ENCODE data around the gene ZNF350. TPM values are rescaled to one million over a fixed set of nuclear protein-coding genes. Genes with fewer than 3 reads are reported as not detected.

The ZNF350 gene
- total and polyA plus RNA-seq, 2 of the 13 experiments (the other 11 are each of a cell fraction or from before 2014, with no cell fraction given), result 3.7 to 6.9 TPM

DNA sequence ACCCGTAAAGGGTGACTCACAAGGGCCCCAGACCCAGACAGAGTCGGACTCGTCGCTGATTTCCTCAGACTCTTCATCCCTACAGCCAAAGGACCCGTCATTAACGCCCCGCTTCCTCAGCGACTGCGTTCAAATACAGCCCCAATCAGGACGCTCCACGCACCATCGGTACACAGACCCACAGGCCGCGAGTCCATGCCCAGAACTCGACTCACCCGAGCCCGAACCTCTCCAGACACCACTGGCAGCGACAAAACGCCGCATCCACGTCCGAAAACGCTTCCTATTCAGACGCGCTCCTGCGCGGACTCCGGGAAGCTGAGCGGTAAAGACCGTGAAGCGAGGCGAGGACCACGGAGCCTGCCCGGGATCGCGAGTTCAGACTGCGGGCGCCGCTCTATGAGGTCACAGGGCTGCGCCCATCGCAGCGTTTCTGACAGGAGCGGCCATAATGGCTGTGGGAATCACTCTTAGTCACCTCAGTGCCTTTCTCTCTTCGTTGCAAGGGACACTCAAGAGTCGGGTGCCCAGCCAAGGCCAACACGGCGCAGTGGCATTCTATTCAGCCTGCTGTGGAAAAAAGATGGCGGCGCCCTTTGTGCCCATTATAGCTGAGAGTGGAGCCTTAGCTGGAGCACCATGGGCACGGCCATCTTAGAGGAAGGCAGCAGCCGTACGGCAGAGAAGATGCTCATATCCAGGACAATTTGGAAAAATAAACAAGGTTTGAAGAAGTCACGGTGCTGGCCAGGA is 41.6 kb upstream of the ZNF350 start, which contains the start of gene ZNF614 (continued):
- TF ChIP-seq, protein P1, sequence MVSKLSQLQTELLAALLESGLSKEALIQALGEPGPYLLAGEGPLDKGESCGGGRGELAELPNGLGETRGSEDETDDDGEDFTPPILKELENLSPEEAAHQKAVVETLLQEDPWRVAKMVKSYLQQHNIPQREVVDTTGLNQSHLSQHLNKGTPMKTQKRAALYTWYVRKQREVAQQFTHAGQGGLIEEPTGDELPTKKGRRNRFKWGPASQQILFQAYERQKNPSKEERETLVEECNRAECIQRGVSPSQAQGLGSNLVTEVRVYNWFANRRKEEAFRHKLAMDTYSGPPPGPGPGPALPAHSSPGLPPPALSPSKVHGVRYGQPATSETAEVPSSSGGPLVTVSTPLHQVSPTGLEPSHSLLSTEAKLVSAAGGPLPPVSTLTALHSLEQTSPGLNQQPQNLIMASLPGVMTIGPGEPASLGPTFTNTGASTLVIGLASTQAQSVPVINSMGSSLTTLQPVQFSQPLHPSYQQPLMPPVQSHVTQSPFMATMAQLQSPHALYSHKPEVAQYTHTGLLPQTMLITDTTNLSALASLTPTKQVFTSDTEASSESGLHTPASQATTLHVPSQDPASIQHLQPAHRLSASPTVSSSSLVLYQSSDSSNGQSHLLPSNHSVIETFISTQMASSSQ (IDR thresholded peaks at IDR 0.05; ENCODE audit: low read depth), result no peak
- TF ChIP-seq, protein P1 (CRISPR knock-in tag; IDR thresholded peaks at IDR 0.05; ENCODE audit: borderline replicate concordance), result peak; percentile 77; the same call in 1 of the 2 replicates
- TF ChIP-seq, protein P2, sequence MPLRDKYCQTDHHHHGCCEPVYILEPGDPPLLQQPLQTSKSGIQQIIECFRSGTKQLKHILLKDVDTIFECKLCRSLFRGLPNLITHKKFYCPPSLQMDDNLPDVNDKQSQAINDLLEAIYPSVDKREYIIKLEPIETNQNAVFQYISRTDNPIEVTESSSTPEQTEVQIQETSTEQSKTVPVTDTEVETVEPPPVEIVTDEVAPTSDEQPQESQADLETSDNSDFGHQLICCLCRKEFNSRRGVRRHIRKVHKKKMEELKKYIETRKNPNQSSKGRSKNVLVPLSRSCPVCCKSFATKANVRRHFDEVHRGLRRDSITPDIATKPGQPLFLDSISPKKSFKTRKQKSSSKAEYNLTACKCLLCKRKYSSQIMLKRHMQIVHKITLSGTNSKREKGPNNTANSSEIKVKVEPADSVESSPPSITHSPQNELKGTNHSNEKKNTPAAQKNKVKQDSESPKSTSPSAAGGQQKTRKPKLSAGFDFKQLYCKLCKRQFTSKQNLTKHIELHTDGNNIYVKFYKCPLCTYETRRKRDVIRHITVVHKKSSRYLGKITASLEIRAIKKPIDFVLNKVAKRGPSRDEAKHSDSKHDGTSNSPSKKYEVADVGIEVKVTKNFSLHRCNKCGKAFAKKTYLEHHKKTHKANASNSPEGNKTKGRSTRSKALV (CRISPR knock-in tag; IDR thresholded peaks at IDR 0.05), result peak; percentile 55; the same call in 1 of the 2 replicates
- TF ChIP-seq, protein P3, sequence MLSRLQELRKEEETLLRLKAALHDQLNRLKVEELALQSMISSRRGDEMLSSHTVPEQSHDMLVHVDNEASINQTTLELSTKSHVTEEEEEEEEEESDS (CRISPR knock-in tag; IDR thresholded peaks at IDR 0.05; ENCODE audit: borderline replicate concordance), result peak; percentile 57; the same call in 1 of the 2 replicates
- TF ChIP-seq, protein P4, sequence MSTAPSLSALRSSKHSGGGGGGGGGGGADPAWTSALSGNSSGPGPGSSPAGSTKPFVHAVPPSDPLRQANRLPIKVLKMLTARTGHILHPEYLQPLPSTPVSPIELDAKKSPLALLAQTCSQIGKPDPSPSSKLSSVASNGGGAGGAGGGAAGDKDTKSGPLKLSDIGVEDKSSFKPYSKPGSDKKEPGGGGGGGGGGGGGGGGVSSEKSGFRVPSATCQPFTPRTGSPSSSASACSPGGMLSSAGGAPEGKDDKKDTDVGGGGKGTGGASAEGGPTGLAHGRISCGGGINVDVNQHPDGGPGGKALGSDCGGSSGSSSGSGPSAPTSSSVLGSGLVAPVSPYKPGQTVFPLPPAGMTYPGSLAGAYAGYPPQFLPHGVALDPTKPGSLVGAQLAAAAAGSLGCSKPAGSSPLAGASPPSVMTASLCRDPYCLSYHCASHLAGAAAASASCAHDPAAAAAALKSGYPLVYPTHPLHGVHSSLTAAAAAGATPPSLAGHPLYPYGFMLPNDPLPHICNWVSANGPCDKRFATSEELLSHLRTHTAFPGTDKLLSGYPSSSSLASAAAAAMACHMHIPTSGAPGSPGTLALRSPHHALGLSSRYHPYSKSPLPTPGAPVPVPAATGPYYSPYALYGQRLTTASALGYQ (CRISPR knock-in tag; IDR thresholded peaks at IDR 0.05), result no peak
- TF ChIP-seq ZNF563 (CRISPR knock-in tag; IDR thresholded peaks at IDR 0.05) (no peak), PPARG (CRISPR knock-in tag; conservative IDR thresholded peaks at IDR 0.05) (no peak), ONECUT2 (CRISPR knock-in tag; IDR thresholded peaks at IDR 0.05) (no peak), TOE1 (CRISPR knock-in tag; IDR thresholded peaks at IDR 0.05) (no peak; the same call in 1 of the 2 replicates), RNF2 (conservative IDR thresholded peaks at IDR 0.05; ENCODE audit: low read depth) (no peak)
- TF ChIP-seq, protein P5, sequence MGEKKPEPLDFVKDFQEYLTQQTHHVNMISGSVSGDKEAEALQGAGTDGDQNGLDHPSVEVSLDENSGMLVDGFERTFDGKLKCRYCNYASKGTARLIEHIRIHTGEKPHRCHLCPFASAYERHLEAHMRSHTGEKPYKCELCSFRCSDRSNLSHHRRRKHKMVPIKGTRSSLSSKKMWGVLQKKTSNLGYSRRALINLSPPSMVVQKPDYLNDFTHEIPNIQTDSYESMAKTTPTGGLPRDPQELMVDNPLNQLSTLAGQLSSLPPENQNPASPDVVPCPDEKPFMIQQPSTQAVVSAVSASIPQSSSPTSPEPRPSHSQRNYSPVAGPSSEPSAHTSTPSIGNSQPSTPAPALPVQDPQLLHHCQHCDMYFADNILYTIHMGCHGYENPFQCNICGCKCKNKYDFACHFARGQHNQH (CRISPR knock-in tag; IDR thresholded peaks at IDR 0.05), result peak; percentile 66
- TF ChIP-seq, protein P6, sequence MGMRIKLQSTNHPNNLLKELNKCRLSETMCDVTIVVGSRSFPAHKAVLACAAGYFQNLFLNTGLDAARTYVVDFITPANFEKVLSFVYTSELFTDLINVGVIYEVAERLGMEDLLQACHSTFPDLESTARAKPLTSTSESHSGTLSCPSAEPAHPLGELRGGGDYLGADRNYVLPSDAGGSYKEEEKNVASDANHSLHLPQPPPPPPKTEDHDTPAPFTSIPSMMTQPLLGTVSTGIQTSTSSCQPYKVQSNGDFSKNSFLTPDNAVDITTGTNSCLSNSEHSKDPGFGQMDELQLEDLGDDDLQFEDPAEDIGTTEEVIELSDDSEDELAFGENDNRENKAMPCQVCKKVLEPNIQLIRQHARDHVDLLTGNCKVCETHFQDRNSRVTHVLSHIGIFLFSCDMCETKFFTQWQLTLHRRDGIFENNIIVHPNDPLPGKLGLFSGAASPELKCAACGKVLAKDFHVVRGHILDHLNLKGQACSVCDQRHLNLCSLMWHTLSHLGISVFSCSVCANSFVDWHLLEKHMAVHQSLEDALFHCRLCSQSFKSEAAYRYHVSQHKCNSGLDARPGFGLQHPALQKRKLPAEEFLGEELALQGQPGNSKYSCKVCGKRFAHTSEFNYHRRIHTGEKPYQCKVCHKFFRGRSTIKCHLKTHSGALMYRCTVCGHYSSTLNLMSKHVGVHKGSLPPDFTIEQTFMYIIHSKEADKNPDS (CRISPR knock-in tag; IDR thresholded peaks at IDR 0.05), result no peak

Measured in HepG2 (cell line).